H1 (cell line): ENCODE measurements around the gene ZFAND2B. TPM values are rescaled to one million over a fixed set of nuclear protein-coding genes. Genes with fewer than 3 reads are reported as not detected.

ENCODE experiments used
- CHD7 ChIP-seq: fragments of 300-600 bp; sonication (generic); IDR thresholded peaks from 2 replicates; pipeline ENCODE4 v1.7.1; 2012; ENCODE audit warnings: low read length, moderate library complexity, mild to moderate bottlenecking, inconsistent platforms; ENCODE audit not compliant: insufficient replicate concordance
- HDAC6 ChIP-seq: IDR thresholded peaks from one replicate; pipeline ENCODE4 v1.7.1; 2012; ENCODE audit warnings: low read depth, mild to moderate bottlenecking, inconsistent platforms, low read length, moderate library complexity
- JUND ChIP-seq: IDR thresholded peaks from 2 replicates; pipeline ENCODE4 v1.6.1; 2011; ENCODE audit warnings: mild to moderate bottlenecking, improper control_type of control experiment, low read length
- POLR2A ChIP-seq, 2 experiments: IDR thresholded peaks; 1 replicate in 1 of 2; 2 replicates in 1 of 2; pipeline ENCODE4 v1.6.1; 2011; ENCODE audit warnings: low read depth in 2 of 2, low read length in 2 of 2, mild to moderate bottlenecking in 2 of 2; ENCODE audit errors: control extremely low read depth in 1 of 2
- POLR2AphosphoS5 ChIP-seq: IDR thresholded peaks from 2 replicates; pipeline ENCODE4 v1.6.1; 2011; ENCODE audit warnings: low read depth, low read length
- SP1 ChIP-seq: IDR thresholded peaks from 2 replicates; pipeline ENCODE4 v1.6.1; 2011; ENCODE audit warnings: low read depth, low read length
- SRF ChIP-seq: IDR thresholded peaks from 2 replicates; pipeline ENCODE4 v1.6.1; 2011; ENCODE audit warnings: mild to moderate bottlenecking, low read depth, low read length, moderate library complexity
- USF2 ChIP-seq: IDR thresholded peaks from 2 replicates; pipeline ENCODE4 v1.6.1; 2011; ENCODE audit warnings: low read length, improper control_type of control experiment
- polyA plus RNA-seq, 7 experiments: library from polyadenylated mRNA; depleted of rRNA in 3 of 7; stranded (reverse) in 5 of 7; unstranded in 2 of 7; fragments of >200 nt in 5 of 7; fragments of 200-250 nt in 2 of 7; gene quantifications; 1 replicate in 5 of 7; 2 replicates in 1 of 7; 4 replicates in 1 of 7; pipeline versions ENCODE4 v1.2.1 to v1.2.3, GENCODE V29; 2011 to 2013; ENCODE audit warnings: missing spikeins in 2 of 7, mixed read lengths in 2 of 7
- total RNA-seq: library from RNA; stranded (reverse); fragmentation: NEBNext Ultra II Directional; extraction: Animal tissue kit (Norgen Biotek cat#: 25700); gene quantifications from 2 replicates; pipeline ENCODE4 v1.2.1, GENCODE V29; 2021

ZFAND2B gene
- total and polyA plus RNA-seq, 2 of the 8 experiments (the other 6 are each of a cell fraction or from before 2014, with no cell fraction given) = 16.0 to 17.9 TPM

GRCh38 chr2:219173176-219173575 is 33.4 kb upstream of the ZFAND2B start (continued):
- TF ChIP-seq CHD7 (no peak), SRF (no peak), HDAC6 (no peak), POLR2A (IDR thresholded peaks at IDR 0.05; ENCODE audit: control extremely low read depth in 1 of 2, low read depth in 2 of 2, low read length in 2 of 2) (no peak), USF2 (no peak), POLR2AphosphoS5 (no peak), JUND (no peak), SP1 (no peak)
